Type B pancreatic cell (in vitro differentiated cells): ENCODE results near the gene YIPF6. TPM values are rescaled to one million over a fixed set of nuclear protein-coding genes. Genes with fewer than 3 reads are reported as not detected.

Experiments used
- DNase-seq: peaks from one replicate; pipeline ENCODE4 v3.0.0; 2021; ENCODE audit warnings: mixed read lengths; ENCODE audit not compliant: unreplicated experiment; ENCODE audit errors: extremely low spot score
- H3K27ac Mint-ChIP-seq: 2 replicates; pipeline ENCODE4 v1.8.0; 2021; ENCODE audit warnings: mild to moderate bottlenecking, mixed read lengths
- H3K27me3 Mint-ChIP-seq: 2 replicates; pipeline ENCODE4 v1.8.0; 2021; ENCODE audit warnings: mixed read lengths
- H3K36me3 Mint-ChIP-seq: 2 replicates; pipeline ENCODE4 v1.8.0; 2021; ENCODE audit warnings: mixed read lengths
- H3K4me1 Mint-ChIP-seq: one replicate; pipeline ENCODE4 v1.8.0; 2021; ENCODE audit warnings: mixed read lengths; ENCODE audit not compliant: unreplicated experiment
- H3K4me3 Mint-ChIP-seq: 2 replicates; pipeline ENCODE4 v1.8.0; 2021; ENCODE audit warnings: mild to moderate bottlenecking, mixed read lengths
- H3K9me3 Mint-ChIP-seq: 2 replicates; pipeline ENCODE4 v1.8.0; 2021; ENCODE audit warnings: mixed read lengths
- total RNA-seq: library from RNA; stranded (reverse); gene quantifications from 2 replicates; pipeline ENCODE4 v1.2.1, GENCODE V29; 2021; ENCODE audit warnings: low replicate concordance
- TF ChIP-seq, protein P1 (sequence below): fragments of 200-600 bp; sonication (generic); conservative IDR thresholded peaks from 2 replicates; pipeline ENCODE4 v1.5.0; 2021; ENCODE audit warnings: antibody characterized with exemption, mild to moderate bottlenecking

The YIPF6 gene
- total RNA-seq, 1 donor from 2014 or later, result 34.9 TPM

DNA sequence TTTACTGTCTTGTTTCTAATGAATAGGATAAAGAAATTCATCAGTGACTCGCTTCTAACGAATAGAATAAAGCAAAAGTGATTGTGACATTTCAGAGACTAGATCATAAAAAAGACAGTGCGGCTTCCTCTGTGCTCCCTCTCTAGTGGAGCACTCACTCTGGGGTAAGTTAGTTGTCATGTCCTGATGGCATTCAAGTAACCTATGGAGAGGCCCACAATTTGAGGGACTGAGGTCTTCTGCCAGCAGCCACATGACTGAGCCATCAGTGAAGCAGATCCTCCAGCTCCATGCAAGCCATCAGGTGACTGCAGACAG lies 72.4 kb downstream of the YIPF6 start:
- no peak overlapping the region for H3K27ac Mint-ChIP-seq
- H3K9me3 Mint-ChIP-seq, result peaks cover 10% of the 10 kb centered on the region
- H3K4me1 Mint-ChIP-seq, result no peaks in the 10 kb centered on the region
- no peaks in the 10 kb centered on the region for H3K27me3 Mint-ChIP-seq
- H3K4me3 Mint-ChIP-seq, result no peak overlapping the region
- DNase-seq, result no peak
- H3K36me3 Mint-ChIP-seq, result no peaks in the 10 kb centered on the region
- TF ChIP-seq, protein P1, sequence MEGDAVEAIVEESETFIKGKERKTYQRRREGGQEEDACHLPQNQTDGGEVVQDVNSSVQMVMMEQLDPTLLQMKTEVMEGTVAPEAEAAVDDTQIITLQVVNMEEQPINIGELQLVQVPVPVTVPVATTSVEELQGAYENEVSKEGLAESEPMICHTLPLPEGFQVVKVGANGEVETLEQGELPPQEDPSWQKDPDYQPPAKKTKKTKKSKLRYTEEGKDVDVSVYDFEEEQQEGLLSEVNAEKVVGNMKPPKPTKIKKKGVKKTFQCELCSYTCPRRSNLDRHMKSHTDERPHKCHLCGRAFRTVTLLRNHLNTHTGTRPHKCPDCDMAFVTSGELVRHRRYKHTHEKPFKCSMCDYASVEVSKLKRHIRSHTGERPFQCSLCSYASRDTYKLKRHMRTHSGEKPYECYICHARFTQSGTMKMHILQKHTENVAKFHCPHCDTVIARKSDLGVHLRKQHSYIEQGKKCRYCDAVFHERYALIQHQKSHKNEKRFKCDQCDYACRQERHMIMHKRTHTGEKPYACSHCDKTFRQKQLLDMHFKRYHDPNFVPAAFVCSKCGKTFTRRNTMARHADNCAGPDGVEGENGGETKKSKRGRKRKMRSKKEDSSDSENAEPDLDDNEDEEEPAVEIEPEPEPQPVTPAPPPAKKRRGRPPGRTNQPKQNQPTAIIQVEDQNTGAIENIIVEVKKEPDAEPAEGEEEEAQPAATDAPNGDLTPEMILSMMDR, result no peak

DNA sequence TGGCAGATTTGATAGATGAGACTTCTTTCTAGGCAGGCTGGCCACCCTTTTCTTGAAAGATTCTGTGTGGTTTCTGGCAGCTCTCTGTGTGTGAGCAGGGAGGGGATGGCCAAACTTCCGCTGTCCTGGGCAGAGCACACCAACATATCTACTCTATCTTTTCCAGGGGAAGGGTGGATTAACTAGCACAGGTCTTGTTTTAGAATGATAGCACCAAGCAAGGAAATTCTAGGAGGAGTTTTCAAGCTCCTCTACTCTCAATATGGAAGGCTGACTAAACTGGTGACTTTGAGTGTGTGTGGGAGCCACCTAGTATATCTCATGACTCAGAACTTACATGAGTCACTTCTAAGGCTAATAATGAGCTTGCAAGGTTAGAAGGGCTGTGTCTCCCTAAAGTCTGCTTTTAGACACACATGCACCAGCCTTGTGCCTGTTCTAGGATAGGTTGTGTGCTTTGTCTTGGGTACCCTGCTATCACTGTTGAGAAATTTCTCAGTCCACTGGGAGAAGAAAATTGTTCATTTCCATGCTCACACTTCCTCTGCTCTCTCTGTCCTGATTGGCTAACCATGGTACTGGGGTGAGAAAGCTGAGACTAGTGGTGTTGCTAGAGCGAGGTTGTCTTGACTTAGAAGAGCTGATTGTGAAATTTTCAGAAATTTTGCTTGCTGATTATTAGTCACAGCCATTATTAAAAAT lies 72.9 kb downstream of the YIPF6 start:
- Mint-ChIP-seq H3K36me3 (no peaks in the 10 kb centered on the region), H3K27me3 (no peaks in the 10 kb centered on the region), H3K4me3 (no peak overlapping the region), H3K4me1 (no peaks in the 10 kb centered on the region), H3K27ac (no peak overlapping the region), H3K9me3 (peaks cover 8% of the 10 kb centered on the region)
- DNase-seq, result no peak
- TF ChIP-seq, protein P1, result no peak

GRCh38 chrX:68574240-68574639 lies 75.4 kb downstream of the YIPF6 start:
- Mint-ChIP-seq H3K4me3 (no peak overlapping the region), H3K27me3 (no peaks in the 10 kb centered on the region), H3K36me3 (no peaks in the 10 kb centered on the region), H3K9me3 (no peaks in the 10 kb centered on the region), H3K4me1 (no peaks in the 10 kb centered on the region), H3K27ac (no peak overlapping the region)
- DNase-seq, result no peak
- TF ChIP-seq, protein P1, result no peak

DNA sequence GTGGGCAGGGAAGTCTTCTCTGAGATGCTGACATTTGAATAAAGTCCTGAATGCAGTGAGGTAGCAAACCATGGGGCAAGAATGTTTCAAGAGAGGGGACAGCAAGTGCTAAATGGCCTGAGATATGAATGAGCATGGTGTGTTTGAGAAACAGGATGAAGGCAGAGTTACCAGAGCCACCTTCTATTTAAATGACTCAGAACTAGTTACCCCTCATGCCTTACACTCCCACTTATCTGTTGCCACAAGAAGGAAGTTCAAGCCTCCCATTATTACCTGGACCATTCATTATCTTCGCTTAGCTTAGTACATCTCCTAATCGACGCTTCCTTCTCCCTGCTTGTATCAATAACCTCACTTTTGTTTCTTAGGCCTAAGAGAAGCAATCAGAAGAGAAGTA lies 81.0 kb downstream of the YIPF6 start:
- no peaks in the 10 kb centered on the region for H3K36me3 Mint-ChIP-seq

GRCh38 chrX:68584221-68584620 lies 85.4 kb downstream of the YIPF6 start:
- no peaks in the 10 kb centered on the region for H3K4me1 Mint-ChIP-seq

More for the DNA sequence above, 81.0 kb downstream of the YIPF6 start:
- Mint-ChIP-seq H3K27me3 (no peaks in the 10 kb centered on the region), H3K9me3 (no peaks in the 10 kb centered on the region), H3K27ac (no peak overlapping the region), H3K4me3 (no peak overlapping the region), H3K4me1 (no peaks in the 10 kb centered on the region)
- no peak for DNase-seq
- TF ChIP-seq, protein P1, result no peak

More at GRCh38 chrX:68584221-68584620, 85.4 kb downstream of the YIPF6 start:
- TF ChIP-seq, protein P1, result no peak
- Mint-ChIP-seq H3K27me3 (no peaks in the 10 kb centered on the region), H3K27ac (no peak overlapping the region), H3K4me3 (no peak overlapping the region), H3K9me3 (no peaks in the 10 kb centered on the region), H3K36me3 (no peaks in the 10 kb centered on the region)
- no peak for DNase-seq

Other genes with a start within 250 kb of the YIPF6 start
- 5.6 and 7.4 TPM in 2 replicates for gene OPHN1, start 65.6 kb upstream of the YIPF6 start, total RNA-seq
- 0.67 and 9.9 TPM in 2 replicates for gene STARD8, start 148.6 kb downstream of the YIPF6 start, total RNA-seq